LNCaP clone FGC (cell line): ENCODE data around the gene STK11IP.

ENCODE experiments used
- DNase-seq: peaks from one replicate; pipeline ENCODE4 v3.0.0-alpha.2; 2011; ENCODE audit warnings: low read depth
- H3K4me3 ChIP-seq: 2 replicates; pipeline ENCODE4 v1.5.1; 2011; ENCODE audit warnings: mild to moderate bottlenecking, low read depth, low read length, control low read depth
- TF ChIP-seq, protein P1 (sequence below): IDR thresholded peaks from 2 replicates; pipeline ENCODE4 v1.5.1; 2012; ENCODE audit warnings: mild to moderate bottlenecking; ENCODE audit not compliant: control insufficient read depth, insufficient read depth; ENCODE audit errors: extremely low read depth

Gene STK11IP

DNA sequence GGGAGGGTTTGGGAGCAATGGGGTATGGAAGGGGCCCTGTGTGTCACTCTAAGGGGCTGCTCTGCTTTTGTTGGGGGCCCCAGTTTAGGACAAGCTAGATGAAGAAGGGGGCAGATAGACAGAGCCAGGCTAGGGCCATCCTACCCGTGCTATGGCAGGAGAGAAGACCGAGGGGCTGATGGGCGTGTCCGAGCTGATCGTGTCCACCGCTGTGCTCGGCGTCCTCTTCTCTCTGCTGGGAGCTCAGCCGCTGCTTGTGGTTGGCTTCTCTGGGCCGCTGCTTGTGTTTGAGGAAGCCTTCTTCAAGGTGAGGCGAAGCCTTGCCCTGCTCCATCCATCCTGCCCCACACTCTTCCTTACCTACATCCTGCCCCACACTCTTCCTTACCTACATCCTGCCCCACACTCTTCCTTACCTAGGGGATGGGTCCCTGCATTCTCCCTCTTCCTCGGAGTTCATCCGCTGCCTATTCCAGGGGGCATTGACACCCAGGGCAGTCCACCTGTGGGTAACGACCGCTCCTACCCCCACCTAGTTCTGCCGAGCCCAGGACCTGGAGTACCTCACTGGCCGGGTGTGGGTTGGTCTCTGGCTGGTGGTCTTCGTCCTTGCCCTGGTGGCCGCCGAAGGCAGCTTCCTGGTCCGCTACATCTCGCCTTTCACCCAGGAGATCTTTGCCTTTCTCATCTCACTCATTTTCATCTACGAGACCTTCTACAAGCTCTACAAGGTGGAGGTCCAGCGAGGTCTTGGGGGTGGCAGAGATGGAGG, 38.7 kb downstream of the STK11IP start:
- DNase-seq, result no peak
- H3K4me3 ChIP-seq, result no peak overlapping the region
- TF ChIP-seq, protein P1, sequence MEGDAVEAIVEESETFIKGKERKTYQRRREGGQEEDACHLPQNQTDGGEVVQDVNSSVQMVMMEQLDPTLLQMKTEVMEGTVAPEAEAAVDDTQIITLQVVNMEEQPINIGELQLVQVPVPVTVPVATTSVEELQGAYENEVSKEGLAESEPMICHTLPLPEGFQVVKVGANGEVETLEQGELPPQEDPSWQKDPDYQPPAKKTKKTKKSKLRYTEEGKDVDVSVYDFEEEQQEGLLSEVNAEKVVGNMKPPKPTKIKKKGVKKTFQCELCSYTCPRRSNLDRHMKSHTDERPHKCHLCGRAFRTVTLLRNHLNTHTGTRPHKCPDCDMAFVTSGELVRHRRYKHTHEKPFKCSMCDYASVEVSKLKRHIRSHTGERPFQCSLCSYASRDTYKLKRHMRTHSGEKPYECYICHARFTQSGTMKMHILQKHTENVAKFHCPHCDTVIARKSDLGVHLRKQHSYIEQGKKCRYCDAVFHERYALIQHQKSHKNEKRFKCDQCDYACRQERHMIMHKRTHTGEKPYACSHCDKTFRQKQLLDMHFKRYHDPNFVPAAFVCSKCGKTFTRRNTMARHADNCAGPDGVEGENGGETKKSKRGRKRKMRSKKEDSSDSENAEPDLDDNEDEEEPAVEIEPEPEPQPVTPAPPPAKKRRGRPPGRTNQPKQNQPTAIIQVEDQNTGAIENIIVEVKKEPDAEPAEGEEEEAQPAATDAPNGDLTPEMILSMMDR, result no peak

DNA sequence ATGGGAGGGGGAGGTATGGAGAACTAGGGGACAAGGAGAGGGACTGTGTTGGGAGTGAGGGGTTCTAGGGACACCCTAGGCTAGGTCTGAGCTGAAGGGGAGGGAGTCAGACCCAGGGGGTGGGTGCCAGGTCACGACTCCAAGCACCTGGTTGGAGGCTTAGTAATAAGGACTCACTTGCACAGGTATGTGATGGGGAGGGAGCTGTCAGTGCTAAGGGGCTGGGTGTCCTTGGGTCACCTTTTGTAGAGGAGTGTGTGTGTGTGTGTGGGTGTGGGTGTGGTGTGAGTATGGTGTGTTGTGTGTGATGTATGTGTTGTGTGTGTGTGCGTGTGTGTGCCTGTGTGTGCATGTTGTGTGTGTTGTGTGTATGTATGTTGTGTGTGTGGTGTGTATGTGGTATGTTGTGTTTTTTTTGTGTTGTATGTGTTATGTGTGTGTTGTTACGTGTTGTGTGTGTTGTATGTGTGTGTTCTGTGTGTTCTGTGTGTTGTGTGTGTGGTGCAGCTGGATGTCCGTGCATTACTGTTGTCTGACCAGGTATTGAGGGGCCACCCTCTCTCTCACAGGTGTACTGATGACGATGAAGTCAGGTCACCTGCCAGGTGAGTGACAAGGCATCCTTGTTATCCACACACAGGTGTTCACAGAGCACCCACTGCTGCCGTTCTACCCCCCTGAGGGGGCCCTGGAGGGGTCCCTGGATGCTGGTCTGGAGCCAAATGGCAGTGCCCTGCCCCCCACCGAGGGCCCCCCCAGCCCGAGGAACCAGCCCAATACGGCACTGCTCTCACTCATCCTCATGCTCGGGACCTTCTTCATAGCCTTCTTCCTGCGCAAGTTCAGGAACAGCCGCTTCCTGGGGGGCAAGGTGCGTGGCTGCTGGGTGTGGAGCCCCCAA, 39.5 kb downstream of the STK11IP start:
- H3K4me3 ChIP-seq, result no peak overlapping the region
- DNase-seq, result no peak
- TF ChIP-seq, protein P1, result no peak

DNA sequence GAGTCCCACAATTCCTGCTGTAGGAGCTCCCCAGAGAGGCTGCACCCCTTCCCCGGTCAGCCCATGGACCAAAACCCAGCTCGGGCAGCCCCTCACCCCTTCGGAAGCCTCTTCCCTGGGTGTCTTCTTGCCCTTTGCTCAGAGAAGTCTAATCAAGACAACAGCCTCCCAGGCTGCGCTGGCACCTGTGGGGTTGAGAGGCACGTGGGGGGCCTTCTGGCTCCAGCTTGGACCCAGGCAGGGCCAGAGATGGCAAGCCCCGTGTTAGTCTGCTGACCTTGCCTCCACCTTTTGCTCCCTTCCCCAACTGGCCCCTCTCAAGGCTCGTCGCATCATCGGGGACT, 40.2 kb downstream of the STK11IP start:
- TF ChIP-seq, protein P1, result no peak
- no peak for DNase-seq
- H3K4me3 ChIP-seq, result no peak overlapping the region

DNA sequence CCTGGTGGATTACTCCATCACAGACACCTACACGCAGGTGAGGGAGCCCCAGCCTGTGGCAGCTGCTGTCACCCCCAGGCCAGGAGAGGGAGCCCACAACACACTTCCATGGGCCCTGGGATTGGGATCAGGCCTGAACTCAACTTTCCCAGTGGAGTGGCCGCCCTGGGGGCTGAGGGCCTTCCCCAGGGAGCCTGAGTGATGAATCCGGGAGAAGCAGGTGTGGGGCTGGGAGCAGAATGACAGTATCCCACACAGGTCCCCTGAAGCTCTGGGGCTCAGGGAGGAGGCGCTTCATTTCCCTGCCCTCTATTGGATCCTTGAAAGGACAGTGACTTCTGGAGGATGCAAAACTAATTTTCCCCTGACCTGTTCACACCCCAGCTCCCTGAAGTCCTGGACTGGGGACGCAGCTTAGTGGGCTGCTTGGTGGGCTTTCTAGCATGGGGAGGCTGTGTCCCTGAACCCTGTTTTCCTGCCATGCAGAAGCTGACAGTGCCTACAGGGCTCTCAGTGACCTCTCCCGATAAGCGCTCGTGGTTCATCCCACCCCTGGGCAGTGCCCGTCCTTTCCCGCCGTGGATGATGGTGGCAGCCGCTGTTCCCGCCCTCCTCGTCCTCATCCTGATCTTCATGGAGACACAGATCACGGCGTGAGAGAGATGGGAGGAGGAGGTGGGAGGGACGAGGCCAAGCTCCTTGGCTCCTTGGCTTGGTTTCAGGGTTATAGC, 40.7 kb downstream of the STK11IP start:
- no peak overlapping the region for H3K4me3 ChIP-seq
- DNase-seq, result no peak
- TF ChIP-seq, protein P1, result no peak

DNA sequence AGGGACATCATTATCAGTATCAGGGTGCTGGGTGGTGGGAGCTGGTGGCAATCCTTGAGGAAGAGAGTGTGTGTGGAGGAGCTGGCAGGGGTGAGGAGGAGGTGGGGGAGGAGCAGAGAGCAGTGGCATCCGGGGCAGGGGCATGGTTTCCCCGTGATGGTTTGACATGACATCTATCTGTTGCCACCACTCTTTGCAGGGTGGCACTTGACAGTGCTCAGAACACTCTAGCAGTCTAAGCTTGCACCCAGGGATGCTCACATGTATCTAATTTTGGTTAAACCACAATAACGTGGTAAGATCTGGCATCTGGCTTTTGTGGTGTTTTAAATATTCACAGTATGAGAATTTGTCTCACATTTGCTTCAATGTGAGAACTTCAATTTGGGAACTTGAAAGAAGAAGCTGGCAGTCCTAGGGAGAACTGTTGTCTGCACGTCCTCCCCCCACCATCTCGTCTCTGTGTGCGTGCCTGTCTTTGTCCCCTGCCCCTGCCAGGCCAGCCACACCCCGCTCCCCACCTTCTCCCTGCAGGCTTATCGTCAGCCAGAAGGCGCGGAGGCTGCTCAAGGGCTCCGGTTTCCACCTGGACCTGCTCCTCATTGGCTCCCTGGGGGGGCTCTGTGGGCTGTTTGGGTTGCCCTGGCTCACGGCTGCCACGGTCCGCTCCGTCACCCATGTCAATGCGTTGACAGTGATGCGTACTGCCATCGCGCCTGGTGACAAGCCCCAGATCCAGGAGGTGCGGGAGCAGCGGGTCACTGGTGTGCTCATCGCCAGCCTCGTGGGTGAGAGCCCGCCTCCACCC, 41.5 kb downstream of the STK11IP start:
- TF ChIP-seq, protein P1, result no peak
- no peak for DNase-seq
- H3K4me3 ChIP-seq, result no peak overlapping the region

DNA sequence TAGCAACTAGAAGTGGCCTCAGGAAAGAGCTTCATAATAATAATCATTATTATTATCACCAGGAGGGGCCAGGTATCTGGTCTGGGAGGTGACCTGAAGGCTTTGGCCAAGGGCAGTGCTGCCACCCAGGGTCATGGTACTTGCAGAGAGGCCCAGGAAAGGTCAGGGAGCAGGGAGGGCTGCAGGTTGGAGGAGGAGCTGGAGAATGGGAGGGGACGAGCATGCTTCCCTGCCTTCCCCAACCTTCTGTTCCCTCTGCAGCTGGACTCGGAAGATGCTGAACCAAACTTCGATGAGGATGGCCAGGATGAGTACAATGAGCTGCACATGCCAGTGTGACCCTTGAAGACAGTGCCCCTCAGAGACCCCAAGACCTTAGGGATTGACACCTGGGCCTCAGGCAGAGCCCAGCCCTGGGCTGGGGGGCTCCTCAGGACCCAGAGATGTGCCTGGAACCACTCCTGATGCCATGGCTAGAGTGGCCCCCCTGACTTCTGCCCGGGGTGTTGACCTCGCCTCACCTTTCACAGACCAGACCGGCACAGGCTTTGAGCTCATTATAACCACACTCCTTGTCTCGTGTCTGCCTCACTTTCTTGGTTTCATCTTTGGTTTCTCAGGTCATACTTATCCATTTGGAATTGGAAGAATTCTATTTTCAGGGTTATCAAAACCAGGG, 43.9 kb downstream of the STK11IP start:
- DNase-seq, result no peak
- TF ChIP-seq, protein P1, result no peak
- no peak overlapping the region for H3K4me3 ChIP-seq
